HCEC 1CT (cell line): Measurements from ENCODE around the gene UBXN7.
A peak's percentile ranks its signal among the peaks of the same experiment; 100 is the strongest.
"Not testable (repeated sequence)": the region's sequence is repeated elsewhere in the genome, so short reads cannot be mapped to it uniquely, and the experiment has no call there.

ENCODE experiments used
- DNase-seq: peaks from one replicate; pipeline ENCODE4 v3.0.0-alpha.2; 2017

The UBXN7 gene

GRCh38 chr3:196351541-196351940 lies 80.7 kb downstream of the UBXN7 start:
- no peak for DNase-seq

GRCh38 chr3:196350067-196350466 lies 82.2 kb downstream of the UBXN7 start:
- no peak for DNase-seq

- no peak for DNase-seq
Measured at GRCh38 chr3:196348698-196349097, 83.5 kb downstream of the UBXN7 start.

- DNase-seq = no peak
Measured at GRCh38 chr3:196344663-196345062, 87.6 kb downstream of the UBXN7 start.

GRCh38 chr3:196343917-196344316 lies 88.3 kb downstream of the UBXN7 start:
- DNase-seq = not testable (repeated sequence)

GRCh38 chr3:196341137-196341536 lies 91.1 kb downstream of the UBXN7 start:
- peak; percentile 77 for DNase-seq

GRCh38 chr3:196340466-196340865 lies 91.8 kb downstream of the UBXN7 start:
- DNase-seq = no peak

- peak; percentile 55 for DNase-seq
Measured at GRCh38 chr3:196339493-196340254, 92.6 kb downstream of the UBXN7 start.

GRCh38 chr3:196339044-196339443 lies 93.2 kb downstream of the UBXN7 start:
- DNase-seq = no peak

GRCh38 chr3:196336319-196337145 lies 95.7 kb downstream of the UBXN7 start:
- peak; percentile 59 for DNase-seq

GRCh38 chr3:196335503-196335948 lies 96.7 kb downstream of the UBXN7 start:
- DNase-seq = no peak

- no peak for DNase-seq
Measured at GRCh38 chr3:196334982-196335381, 97.2 kb downstream of the UBXN7 start.

GRCh38 chr3:196332168-196332567 lies 100.1 kb downstream of the UBXN7 start:
- no peak for DNase-seq

GRCh38 chr3:196327405-196327804 lies 104.8 kb downstream of the UBXN7 start:
- DNase-seq = no peak

- DNase-seq = no peak
Measured at GRCh38 chr3:196326936-196327335, 105.3 kb downstream of the UBXN7 start.

GRCh38 chr3:196323691-196324090 lies 108.5 kb downstream of the UBXN7 start:
- no peak for DNase-seq

GRCh38 chr3:196323016-196323415 lies 109.2 kb downstream of the UBXN7 start:
- no peak for DNase-seq

GRCh38 chr3:196321162-196321561 lies 111.1 kb downstream of the UBXN7 start:
- no peak for DNase-seq

- DNase-seq = no peak
Measured at GRCh38 chr3:196320137-196320536, 112.1 kb downstream of the UBXN7 start.

GRCh38 chr3:196317687-196318467 lies 114.3 kb downstream of the UBXN7 start, which contains the start of gene DYNLT2B:
Gene DYNLT2B, minus strand, starts transcription at chr3:196318240. Its CDS starts 88 bp downstream, at chr3:196318152.
- DNase-seq = peak; percentile 89

GRCh38 chr3:196316799-196317686 lies 115.2 kb downstream of the UBXN7 start:
- DNase-seq = not testable (repeated sequence)

GRCh38 chr3:196315821-196316220 lies 116.4 kb downstream of the UBXN7 start:
- DNase-seq = no peak
